NT2/D1 (cell line): ENCODE results near the gene TMEM259.

Experiments
- DNase-seq: peaks from one replicate; pipeline ENCODE4 v3.0.0-alpha.2; 2011; ENCODE audit warnings: low read depth, low spot score
- H3K27me3 ChIP-seq: 2 replicates; pipeline ENCODE4 v1.6.0; 2011; ENCODE audit warnings: mild to moderate bottlenecking; ENCODE audit not compliant: insufficient read length, insufficient read depth
- H3K36me3 ChIP-seq: 2 replicates; pipeline ENCODE4 v1.6.1; 2011; ENCODE audit warnings: mild to moderate bottlenecking, low read length, mixed read lengths; ENCODE audit not compliant: insufficient read depth, insufficient read length
- H3K4me1 ChIP-seq: 2 replicates; pipeline ENCODE4 v1.5.1; 2011; ENCODE audit not compliant: insufficient read depth, insufficient read length
- H3K4me3 ChIP-seq: 2 replicates; pipeline ENCODE4 v1.5.1; 2011; ENCODE audit warnings: low read depth; ENCODE audit not compliant: insufficient read length
- H3K9ac ChIP-seq: 2 replicates; pipeline ENCODE4 v1.6.0; 2011; ENCODE audit warnings: low read depth; ENCODE audit not compliant: insufficient read length
- H3K9me3 ChIP-seq: 2 replicates; pipeline ENCODE4 v1.5.1; 2011; ENCODE audit warnings: mild to moderate bottlenecking, low read length; ENCODE audit not compliant: insufficient read depth
- SUZ12 ChIP-seq: IDR thresholded peaks from 2 replicates; pipeline ENCODE4 v1.6.1; 2011; ENCODE audit not compliant: insufficient read length, insufficient read depth; ENCODE audit errors: extremely low read depth
- YY1 ChIP-seq: IDR thresholded peaks from 2 replicates; pipeline ENCODE4 v1.6.1; 2011; ENCODE audit not compliant: insufficient read length, insufficient read depth
- ZNF274 ChIP-seq: IDR thresholded peaks from 2 replicates; pipeline ENCODE4 v1.6.1; 2011; ENCODE audit warnings: mild to moderate bottlenecking, low read depth, low read length

The TMEM259 gene

DNA sequence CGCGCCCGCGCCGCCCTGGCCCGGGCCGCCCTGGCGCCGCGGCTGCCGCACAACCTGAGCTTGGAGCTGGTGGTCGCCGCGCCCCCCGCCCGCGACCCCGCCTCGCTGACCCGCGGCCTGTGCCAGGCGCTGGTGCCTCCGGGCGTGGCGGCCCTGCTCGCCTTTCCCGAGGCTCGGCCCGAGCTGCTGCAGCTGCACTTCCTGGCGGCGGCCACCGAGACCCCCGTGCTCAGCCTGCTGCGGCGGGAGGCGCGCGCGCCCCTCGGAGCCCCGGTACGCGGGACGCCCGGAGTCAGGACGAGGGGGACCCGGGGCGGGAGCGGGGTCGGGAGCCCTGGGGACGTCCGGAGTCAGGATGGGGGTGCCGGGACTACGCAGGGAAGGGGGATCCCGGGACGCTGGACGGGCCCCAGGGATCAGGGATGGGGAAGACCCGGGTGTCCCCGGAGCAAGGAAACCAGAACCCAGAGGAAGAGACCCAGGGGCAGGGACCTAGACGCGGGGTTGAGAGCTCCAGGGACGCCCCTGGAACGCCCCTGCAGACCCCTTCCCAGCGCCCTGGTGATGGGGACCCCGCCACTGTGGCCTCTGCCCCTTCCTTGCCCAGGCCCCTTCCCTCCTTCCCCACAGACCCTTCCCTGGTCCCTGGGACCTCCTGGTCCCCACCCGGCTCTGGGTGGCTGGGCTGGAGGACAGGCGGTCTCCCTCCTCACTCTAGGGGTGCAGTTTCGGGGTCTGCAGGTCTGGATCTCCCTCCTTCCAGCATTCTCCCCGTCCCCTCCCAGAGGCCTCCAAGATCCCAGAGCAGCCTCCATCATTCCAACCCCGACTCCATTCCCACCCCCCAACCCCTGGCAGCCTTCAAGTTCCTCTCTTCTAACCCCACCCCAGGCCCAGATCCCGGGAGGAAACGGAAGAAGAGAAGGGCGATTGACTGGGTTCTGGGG lies 20.1 kb downstream of the TMEM259 start:
- Histone ChIP-seq H3K9me3 (no peaks in the 10 kb centered on the region), H3K4me1 (peaks cover 9% of the 10 kb centered on the region), H3K4me3 (peak overlapping the region; percentile 30), H3K9ac (peak overlapping the region; percentile 58), H3K27me3 (peaks cover 24% of the 10 kb centered on the region), H3K36me3 (peaks cover 5% of the 10 kb centered on the region)
- TF ChIP-seq YY1 (no peak), ZNF274 (no peak), SUZ12 (no peak)
- no peak for DNase-seq

DNA sequence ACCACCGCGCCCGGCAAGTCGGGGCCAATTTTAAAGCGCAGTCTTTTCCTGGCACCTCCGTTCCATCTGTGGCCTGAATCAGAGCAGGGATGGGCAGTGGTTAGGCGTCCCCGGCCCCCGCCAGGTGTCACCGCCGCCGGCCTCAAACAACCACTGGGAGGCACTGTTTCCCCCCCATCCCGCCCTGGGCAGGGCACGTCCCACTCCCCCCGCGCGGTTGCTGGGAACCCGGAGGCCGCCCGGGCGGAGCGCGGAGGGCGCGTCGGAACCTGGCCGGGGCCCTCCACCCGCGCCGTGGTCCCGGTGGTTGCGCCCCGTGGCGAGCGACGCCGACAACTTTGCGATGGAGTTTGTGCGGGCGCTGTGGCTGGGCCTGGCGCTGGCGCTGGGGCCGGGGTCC lies 20.8 kb downstream of the TMEM259 start, which contains the start of gene GRIN3B:
TSS of gene GRIN3B (plus strand) at position 325 of the 400 bp plus-strand sequence. CDS start at position 344, 19 bp downstream.
- no peak for DNase-seq
- no peaks in the 10 kb centered on the region for H3K9me3 ChIP-seq
- peaks cover 9% of the 10 kb centered on the region for H3K4me1 ChIP-seq
- no peak for TF ChIP-seq ZNF274
- TF ChIP-seq SUZ12: no peak
- no peak for TF ChIP-seq YY1
- peak within 1 kb of the TSS; percentile 30 for H3K4me3 ChIP-seq
- peaks cover 12% of the 10 kb centered on the region for H3K36me3 ChIP-seq
- H3K27me3 ChIP-seq: peaks cover 24% of the 10 kb centered on the region
- H3K9ac ChIP-seq: peak within 1 kb of the TSS; percentile 58

DNA sequence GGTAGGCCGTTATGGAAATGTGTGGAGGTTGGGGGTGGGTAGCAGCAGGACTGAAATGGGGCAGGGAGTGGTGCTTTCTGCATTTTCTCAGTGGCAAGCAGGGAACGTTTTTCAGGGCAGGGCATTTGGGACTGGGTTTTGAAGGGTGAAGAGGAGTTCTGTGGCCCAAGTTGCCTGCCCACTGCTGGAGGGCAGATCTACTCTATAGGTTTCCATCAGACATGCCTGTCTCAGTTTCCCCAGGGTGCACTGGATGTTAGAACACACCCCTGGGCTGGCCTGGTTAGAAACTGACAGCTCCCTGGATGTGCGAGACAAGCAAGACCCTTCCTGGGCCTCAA lies 21.6 kb downstream of the TMEM259 start:
- no peak for DNase-seq

DNA sequence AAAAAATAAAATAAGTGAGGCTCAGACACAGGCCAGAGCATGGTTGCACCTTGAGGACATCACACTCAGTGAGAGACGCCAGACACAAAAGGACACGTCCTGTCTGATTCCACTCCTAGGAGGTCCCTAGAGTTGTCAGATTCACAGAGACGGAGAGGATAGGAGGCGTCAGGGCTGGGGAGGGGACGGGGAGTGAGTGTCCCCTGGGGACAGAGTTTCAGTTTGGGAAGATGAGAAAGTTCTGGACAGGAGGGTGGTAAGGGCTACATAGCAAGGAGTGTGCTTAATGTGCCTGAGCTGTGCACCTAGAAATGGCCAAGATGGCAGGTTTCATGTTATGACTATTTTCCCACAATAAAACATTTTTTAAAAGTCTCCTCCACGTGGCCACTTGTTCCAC lies 22.9 kb downstream of the TMEM259 start:
- H3K9me3 ChIP-seq: no peaks in the 10 kb centered on the region
- no peak for DNase-seq
- peaks cover 24% of the 10 kb centered on the region for H3K27me3 ChIP-seq
- peaks cover 32% of the 10 kb centered on the region for H3K36me3 ChIP-seq
- no peak overlapping the region for H3K4me3 ChIP-seq
- H3K4me1 ChIP-seq: peaks cover 13% of the 10 kb centered on the region
- H3K9ac ChIP-seq: no peak overlapping the region
- TF ChIP-seq ZNF274: no peak
- TF ChIP-seq SUZ12: no peak
- TF ChIP-seq YY1: no peak

More for the DNA sequence above, 21.6 kb downstream of the TMEM259 start:
- Histone ChIP-seq H3K4me3 (no peak overlapping the region), H3K36me3 (peaks cover 19% of the 10 kb centered on the region), H3K4me1 (peaks cover 9% of the 10 kb centered on the region), H3K9ac (no peak overlapping the region), H3K9me3 (no peaks in the 10 kb centered on the region), H3K27me3 (peaks cover 24% of the 10 kb centered on the region)
- TF ChIP-seq SUZ12 (no peak), YY1 (no peak), ZNF274 (no peak)

DNA sequence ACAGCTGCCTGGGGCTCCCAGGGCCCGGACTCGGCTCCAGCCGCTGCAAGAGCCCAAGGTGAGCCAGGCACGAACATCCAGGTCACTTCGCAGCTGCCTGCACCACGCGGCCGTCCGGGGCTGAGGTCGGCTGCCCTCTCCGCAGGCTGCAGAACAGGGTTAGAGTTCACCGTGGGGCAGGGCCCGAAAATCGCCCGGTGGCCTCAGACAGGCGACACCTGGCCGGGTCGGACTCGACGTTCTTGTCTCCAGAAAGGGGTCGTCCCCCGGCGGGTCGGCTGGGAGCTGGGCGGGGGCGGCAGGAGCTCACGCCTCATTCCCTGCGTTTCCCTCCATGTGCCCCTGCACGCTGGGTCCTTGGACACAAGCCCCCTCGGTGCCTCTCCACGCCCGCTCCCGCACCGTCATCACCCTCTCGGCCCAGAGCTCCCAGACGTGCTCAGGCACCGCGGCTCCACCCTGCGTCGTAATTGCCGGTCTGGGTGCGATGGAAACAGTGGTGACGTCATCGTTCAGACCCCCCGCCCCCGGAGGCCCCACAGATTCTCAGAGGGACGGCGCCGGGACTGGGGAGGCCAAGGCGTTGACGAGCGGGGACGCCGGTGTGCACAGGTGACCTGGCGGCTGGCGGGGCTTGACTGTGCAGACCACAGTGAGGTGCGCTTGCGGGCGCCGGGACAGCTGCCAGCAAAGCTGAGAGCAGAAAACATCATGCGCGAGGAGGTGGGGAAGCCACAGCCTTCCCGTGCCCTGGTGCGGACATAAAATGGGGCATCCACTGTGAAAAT lies 24.7 kb downstream of the TMEM259 start:
- DNase-seq: no peak
- peaks cover 45% of the 10 kb centered on the region for H3K36me3 ChIP-seq
- peaks cover 17% of the 10 kb centered on the region for H3K27me3 ChIP-seq
- peak overlapping the region; percentile 42 for H3K9ac ChIP-seq
- no peak overlapping the region for H3K4me3 ChIP-seq
- TF ChIP-seq SUZ12 (no peak), YY1 (no peak), ZNF274 (no peak)
- no peaks in the 10 kb centered on the region for H3K9me3 ChIP-seq
- H3K4me1 ChIP-seq: peaks cover 12% of the 10 kb centered on the region

DNA sequence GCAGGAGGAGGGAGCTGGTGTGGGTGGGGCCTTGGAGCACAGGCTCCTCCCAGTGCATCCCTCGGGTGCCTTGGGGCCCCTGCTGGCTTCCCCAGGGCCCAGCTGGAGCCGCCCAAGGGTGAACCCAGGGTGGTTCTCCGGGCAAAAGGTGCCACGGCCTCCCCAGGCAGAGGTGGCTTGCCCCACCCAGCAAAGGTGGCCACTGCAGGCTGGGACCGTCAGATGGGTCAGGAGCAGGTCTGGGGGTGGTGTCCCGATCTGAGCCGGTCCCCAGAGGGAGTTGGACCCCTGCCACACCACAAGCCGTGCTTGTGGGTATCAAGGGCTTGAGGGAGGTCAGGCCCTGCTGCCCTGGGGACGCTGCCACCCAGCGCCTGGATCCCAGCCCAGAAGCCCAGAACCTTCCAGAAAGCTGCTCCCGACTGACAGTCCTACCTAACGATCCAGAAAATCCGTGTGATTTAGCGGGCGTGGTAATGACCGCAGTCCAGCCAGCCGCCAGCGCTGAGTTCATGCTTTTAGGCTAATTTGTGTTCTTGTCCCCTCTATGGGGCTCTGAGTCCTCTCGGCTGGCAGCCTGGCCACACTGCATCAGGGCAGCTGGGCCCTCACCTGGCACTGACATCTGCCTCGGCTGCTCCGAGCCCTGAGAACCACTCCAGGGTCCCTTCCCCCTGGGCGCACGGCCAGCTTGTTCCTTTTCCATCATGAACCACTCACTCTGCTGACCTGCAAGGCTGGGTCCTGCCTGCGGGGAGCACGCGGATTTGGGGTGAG lies 25.7 kb downstream of the TMEM259 start:
- Histone ChIP-seq H3K4me1 (peaks cover 20% of the 10 kb centered on the region), H3K9ac (no peak overlapping the region), H3K4me3 (no peak overlapping the region), H3K27me3 (peaks cover 9% of the 10 kb centered on the region), H3K36me3 (peaks cover 55% of the 10 kb centered on the region), H3K9me3 (no peaks in the 10 kb centered on the region)
- TF ChIP-seq SUZ12 (no peak), YY1 (no peak), ZNF274 (no peak)
- no peak for DNase-seq
